Activated T-cell treated with anti-CD3 and anti-CD28 coated beads, Interleukin-2, amount 50 U/mL, for 48 hours (primary cell): ENCODE measurements around the gene KISS1R.
"Not testable (repeated sequence)": the region's sequence is repeated elsewhere in the genome, so short reads cannot be mapped to it uniquely, and the experiment has no call there.

Experiments used
- DNase-seq, 2 experiments: peaks; one replicate each; pipeline ENCODE4 v3.0.0-alpha.2; 2020

Gene KISS1R

DNA sequence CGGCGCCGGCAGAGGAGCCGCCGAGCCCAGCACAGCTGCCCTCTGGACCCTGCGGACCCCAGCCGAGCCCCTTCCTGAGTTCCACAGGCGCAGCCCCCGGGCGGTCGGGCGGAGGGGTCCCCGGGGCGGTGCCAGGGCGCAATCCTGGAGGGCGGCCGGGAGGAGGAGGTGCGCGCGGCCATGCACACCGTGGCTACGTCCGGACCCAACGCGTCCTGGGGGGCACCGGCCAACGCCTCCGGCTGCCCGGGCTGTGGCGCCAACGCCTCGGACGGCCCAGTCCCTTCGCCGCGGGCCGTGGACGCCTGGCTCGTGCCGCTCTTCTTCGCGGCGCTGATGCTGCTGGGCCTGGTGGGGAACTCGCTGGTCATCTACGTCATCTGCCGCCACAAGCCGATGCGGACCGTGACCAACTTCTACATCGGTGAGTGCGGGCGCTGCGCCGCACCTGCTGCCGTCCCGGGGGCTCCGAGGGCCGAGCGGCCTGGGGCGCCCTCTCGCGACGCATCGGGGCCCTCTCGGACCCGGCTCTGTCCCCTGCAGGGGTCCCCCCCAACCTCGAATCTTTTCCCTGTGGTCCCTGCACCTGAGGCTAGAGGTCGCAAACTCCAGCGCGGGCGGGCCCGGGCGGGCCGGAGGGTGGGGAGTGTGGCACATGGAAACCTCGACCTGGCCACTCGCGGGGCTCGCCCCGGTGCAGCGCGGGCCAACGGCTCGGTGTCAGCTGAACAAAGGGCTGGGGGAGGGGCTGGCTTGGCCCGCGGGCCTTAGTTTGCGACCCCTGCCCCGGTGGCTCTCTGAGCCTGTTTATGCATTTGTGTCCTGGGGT lies at the start of gene KISS1R:
Gene KISS1R, plus strand, starts transcription at position 11 of the 829 bp plus-strand sequence. Its CDS starts 170 bp downstream, at position 181.
- peak; percentile 63 to 69 for DNase-seq

DNA sequence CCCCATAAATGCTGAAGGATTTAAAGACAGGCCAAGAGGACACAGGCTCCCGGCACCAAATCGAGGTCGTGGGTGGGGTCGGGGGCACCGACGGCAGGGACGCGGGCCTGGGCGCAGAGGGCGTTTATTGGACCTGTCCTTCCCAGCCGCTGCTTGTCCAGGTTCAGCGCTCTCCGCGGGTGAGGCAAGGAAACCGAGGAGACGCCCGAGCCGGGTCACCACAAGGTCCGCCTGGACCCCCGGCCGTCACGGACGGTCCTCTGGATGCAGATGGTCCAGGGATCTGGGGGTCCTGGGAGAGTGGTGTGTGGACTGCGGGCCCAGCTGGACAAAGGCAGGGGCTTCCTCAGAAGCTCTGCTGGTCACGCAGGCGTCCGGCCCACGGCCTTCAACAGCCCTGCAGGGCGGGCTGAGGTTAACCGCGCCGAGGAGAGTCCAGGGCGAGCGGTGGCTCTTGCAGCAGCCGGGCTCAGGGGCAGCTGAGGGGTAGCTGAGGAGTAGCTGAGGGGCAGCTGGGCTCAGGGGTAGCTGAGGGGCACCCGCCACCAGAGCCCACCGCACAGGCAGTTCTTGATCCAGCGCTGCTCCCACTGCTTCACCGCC lies 49.2 kb upstream of the KISS1R start:
- DNase-seq: no peak

- no peak for DNase-seq
Observed at GRCh38 chr19:868458-869244, 48.5 kb upstream of the KISS1R start.

GRCh38 chr19:869245-870177 lies 47.6 kb upstream of the KISS1R start:
- no peak for DNase-seq

GRCh38 chr19:870314-870713 lies 46.8 kb upstream of the KISS1R start:
- DNase-seq: no peak

GRCh38 chr19:870963-871401 lies 46.2 kb upstream of the KISS1R start:
- DNase-seq: no peak

DNA sequence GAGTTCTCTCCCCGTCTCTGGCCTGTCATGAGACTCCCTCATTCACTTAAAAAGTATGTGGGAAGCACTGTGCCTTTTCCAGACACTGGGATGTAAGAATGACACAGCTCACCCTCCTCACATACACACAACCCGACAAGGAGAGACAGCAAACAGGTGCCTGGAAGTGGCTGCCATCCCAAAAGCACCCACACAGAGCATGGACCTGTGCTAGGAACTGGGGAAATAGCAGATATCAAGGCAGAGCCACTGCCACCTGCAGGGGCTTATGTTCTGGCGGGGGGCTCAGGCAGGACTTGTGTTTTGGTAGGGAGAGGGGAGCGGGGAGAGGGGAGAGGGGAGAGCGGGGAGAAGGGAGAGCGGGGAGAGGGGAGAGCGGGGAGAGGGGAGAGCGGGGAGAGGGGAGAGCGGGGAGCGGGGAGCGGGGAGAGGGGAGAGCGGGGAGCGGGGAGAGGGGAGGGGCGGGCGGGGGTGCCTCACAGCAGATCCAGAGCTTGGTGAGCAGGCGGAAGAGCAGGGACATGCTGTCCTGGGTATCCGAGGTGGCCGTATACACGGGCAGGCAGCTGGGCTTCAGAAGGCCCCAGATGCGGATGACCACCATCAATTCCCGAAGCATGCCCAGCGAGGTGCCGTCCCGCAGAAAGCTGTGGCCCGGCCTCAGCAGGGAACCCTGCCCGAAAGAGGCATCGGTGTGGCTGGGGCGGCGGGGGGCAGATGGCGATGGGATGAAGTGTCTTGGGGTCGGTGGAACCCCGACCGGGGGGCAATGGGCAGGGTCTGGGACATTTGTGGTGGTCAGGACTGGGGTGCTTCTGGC lies 45.5 kb upstream of the KISS1R start:
- DNase-seq: no peak

DNA sequence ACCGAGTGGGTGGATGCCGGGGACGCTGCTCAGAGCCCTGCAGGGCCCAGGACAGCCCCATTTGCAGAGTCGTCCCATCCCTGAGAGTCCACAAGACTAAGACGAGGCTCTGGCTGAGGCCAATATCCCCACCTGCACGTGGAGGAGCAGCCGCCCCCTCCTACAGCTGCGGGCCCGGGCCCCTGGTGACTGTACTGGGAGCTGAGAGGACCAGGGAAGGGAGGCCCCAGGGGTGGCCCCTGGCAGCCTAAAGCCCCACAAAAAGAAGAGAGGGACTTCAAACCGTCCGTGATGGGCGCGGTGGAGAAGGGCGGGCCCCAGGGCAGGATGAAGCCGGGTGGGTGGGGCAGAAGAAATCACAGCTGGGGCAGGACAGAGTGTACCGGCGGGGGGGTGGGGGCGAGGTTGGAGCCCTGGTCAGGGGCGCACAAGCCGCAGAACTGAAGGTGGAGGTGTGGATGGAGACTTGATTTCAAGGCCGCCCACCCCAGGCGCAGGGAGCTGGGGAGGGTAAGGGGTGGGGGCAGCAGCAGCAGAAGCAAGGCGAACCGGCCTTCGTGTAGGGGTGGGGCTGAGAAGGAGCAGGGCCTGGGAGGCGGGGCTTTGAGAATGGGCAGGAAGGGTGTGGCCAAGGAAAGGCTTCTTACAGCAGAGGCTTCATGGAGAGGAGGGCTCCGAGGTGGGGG lies 44.7 kb upstream of the KISS1R start:
- DNase-seq: peak; percentile 85 to 88

DNA sequence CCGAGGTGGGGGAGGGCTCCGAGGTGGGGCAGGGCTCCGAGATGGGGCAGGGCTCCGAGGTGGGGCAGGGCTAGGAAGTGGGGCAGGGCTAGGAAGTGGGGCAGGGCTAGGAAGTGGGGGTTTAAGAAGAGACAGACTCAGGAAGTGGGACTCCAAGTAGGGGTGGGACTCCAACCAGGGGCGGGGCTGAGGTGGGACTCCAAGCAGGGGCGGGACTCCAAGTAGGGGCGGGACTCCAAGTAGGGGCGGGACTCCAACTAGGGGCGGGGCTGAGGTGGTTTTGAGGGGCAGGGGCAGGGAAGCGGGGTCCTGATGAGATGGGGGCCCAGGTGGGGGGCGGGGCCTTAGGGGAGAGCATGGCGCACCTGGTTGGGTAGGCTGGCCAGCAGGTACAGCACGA lies 44.0 kb upstream of the KISS1R start:
- peak; percentile 79 to 81 for DNase-seq

- no peak for DNase-seq
Observed at GRCh38 chr19:873561-874041, 43.5 kb upstream of the KISS1R start.

GRCh38 chr19:875265-875879 lies 41.8 kb upstream of the KISS1R start:
- no peak for DNase-seq

- DNase-seq: no peak
Observed at GRCh38 chr19:876089-876488, 41.0 kb upstream of the KISS1R start.

- no peak for DNase-seq
Observed at GRCh38 chr19:876780-877314, 40.3 kb upstream of the KISS1R start.

DNA sequence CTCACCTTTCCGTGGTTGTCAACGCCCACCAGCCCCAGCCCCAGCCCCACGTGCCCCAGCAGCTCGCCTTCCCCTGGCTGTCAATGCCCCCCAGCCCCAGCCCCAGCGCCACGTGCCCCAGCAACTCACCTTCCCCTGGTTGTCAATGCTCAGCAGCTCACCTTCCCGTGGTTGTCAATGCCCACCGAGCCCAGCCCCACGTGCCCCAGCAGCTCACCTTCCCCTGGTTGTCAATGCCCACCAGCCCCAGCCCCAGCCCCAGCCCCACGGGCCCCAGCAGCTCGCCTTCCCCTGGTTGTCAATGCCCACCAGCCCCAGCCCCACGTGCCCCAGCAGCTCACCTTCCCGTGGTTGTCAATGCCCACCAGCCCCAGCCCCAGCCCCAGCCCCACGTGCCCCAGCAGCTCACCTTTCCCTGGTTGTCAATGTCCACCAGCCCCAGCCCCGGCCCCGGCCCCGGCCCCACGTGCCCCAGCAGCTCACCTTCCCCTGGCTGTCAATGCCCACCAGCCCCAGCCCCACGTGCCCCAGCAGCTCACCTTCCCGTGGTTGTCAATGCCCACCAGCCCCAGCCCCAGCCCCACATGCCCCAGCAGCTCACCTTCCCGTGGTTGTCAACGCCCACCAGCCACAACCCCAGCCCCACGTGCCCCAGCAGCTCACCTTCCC lies 39.0 kb upstream of the KISS1R start:
- DNase-seq: not testable (repeated sequence)

DNA sequence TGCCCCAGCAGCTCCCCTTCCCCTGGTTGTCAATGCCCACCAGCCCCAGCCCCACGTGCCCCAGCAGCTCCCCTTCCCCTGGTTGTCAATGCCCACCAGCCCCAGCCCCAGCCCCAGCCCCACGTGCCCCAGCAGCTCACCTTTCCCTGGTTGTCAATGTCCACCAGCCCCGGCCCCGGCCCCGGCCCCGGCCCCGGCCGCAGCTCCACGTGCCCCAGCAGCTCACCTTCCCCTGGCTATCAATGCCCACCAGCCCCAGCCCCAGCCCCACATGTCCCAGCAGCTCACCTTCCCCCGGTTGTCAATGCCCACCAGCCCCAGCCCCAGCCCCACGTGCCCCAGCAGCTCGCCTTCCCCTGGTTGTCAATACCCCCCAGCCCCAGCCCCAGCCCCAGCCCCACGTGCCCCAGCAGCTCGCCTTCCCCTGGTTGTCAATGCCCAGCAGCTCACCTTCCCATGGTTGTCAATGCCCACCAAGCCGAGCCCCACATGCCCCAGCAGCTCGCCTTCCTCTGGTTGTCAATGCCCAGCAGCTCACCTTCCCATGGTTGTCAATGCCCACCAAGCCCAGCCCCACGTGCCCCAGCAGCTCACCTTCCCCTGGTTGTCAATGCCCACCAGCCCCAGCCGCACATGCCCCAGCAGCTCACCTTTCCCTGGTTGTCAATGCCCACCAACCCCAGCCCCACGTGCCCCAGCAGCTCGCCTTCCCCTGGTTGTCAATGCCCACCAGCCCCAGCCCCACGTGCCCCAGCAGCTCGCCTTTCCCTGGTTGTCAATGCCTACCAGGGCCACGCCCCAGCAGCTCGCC lies 38.2 kb upstream of the KISS1R start:
- not testable (repeated sequence) for DNase-seq

- no peak for DNase-seq
Observed at GRCh38 chr19:879711-880438, 37.3 kb upstream of the KISS1R start.

DNA sequence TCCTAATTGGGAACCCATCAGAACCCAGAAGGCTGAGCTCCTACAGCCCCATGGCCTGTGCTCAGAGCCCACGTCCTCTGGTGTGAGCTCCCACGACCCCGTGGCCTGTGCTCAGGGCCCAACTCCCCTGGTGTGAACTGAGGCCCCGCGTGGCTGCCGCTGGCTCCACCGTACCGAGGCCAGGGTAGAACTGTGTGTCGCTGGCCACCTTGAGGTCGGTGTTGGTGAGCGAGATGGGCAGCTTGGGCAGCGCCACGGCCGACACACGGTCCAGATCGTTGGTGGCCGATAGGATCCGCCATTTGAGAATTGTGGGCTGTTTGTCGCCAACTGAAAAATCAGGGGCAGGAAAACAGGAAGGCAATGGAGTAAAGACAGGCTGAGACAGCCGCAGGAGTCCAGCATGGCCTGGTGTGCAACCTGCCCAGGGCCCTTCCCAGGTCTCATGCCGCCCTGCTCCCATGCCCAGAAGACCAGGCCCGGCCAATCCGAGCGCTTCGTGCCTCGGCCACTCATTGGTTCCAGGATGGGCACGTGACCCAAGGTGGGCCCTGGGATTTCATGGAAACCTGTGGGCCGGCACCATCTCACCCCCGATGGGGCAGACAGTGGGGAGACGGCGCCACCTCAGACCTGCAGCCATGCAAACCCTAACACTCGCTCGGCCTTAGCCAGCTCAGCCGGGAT lies 35.6 kb upstream of the KISS1R start:
- DNase-seq: no peak
